Fibroblast of lung (primary cell): ENCODE results near the gene LENG8. TPM values are rescaled to one million over a fixed set of nuclear protein-coding genes. Genes with fewer than 3 reads are reported as not detected.

Experiments
- DNase-seq, 2 donors: peaks; one replicate each; pipeline versions ENCODE4 v3.0.0 to v3.0.0-alpha.2; 2010; ENCODE audit warnings: low read depth in 2 of 2
- H2AFZ ChIP-seq: 2 replicates; pipeline ENCODE4 v1.5.1; 2012; ENCODE audit warnings: low read length, control low read depth, inconsistent platforms
- H3K27ac ChIP-seq: 2 replicates; pipeline ENCODE4 v1.5.1; 2011; ENCODE audit warnings: low read length, control low read depth; ENCODE audit not compliant: insufficient read depth
- H3K27me3 ChIP-seq: 2 replicates; pipeline ENCODE4 v1.5.1; 2011; ENCODE audit warnings: mild to moderate bottlenecking, low read length; ENCODE audit not compliant: control insufficient read depth, insufficient read depth
- H3K36me3 ChIP-seq: 2 replicates; pipeline ENCODE4 v1.5.1; 2011; ENCODE audit warnings: low read length; ENCODE audit not compliant: control insufficient read depth, insufficient read depth
- H3K4me1 ChIP-seq: 2 replicates; pipeline ENCODE4 v1.5.1; 2011; ENCODE audit warnings: low read length; ENCODE audit not compliant: control insufficient read depth, insufficient read depth; ENCODE audit errors: extremely low read depth
- H3K4me2 ChIP-seq: 2 replicates; pipeline ENCODE4 v1.5.1; 2011; ENCODE audit warnings: low read length, control low read depth; ENCODE audit not compliant: insufficient read depth; ENCODE audit errors: extremely low read depth
- H3K4me3 ChIP-seq, 4 experiments: fragments of 200-600 bp in 1 of 4; sonication (generic) in 1 of 4; replicated peaks in 1 of 4; 2 replicates each; pipeline ENCODE4 v1.5.1; 2011 to 2016; ENCODE audit warnings: low read length in 4 of 4, low read depth in 3 of 4, mild to moderate bottlenecking in 3 of 4, control low read depth in 2 of 4, inconsistent platforms in 1 of 4, mixed read lengths in 1 of 4; ENCODE audit not compliant: insufficient read depth in 1 of 4; ENCODE audit errors: control extremely low read depth in 1 of 4
- H3K79me2 ChIP-seq: 2 replicates; pipeline ENCODE4 v1.5.1; 2012; ENCODE audit warnings: mild to moderate bottlenecking, low read length, inconsistent platforms; ENCODE audit not compliant: control insufficient read depth, insufficient read depth
- H3K9ac ChIP-seq: 2 replicates; pipeline ENCODE4 v1.5.1; 2011; ENCODE audit warnings: mild to moderate bottlenecking, low read length, control low read depth; ENCODE audit not compliant: insufficient read depth
- H3K9me3 ChIP-seq: 2 replicates; pipeline ENCODE4 v1.5.1; 2012; ENCODE audit warnings: low read depth, low read length; ENCODE audit not compliant: control insufficient read depth, insufficient read depth
- H4K20me1 ChIP-seq: 2 replicates; pipeline ENCODE4 v1.5.1; 2011; ENCODE audit warnings: low read length; ENCODE audit not compliant: control insufficient read depth, insufficient read depth; ENCODE audit errors: extremely low read depth
- CTCF ChIP-seq, 2 donors: IDR thresholded peaks in 1 of 2; conservative IDR thresholded peaks in 1 of 2; 1 replicate in 1 of 2; 2 replicates in 1 of 2; pipeline ENCODE4 v1.5.1; 2011 to 2012; ENCODE audit warnings: low read length in 2 of 2, control low read depth in 1 of 2, inconsistent platforms in 1 of 2, low read depth in 1 of 2, mild to moderate bottlenecking in 1 of 2
- EZH2 ChIP-seq: IDR thresholded peaks from 2 replicates; pipeline ENCODE4 v1.5.1; 2012; ENCODE audit warnings: low read length, control low read depth, mild to moderate bottlenecking; ENCODE audit errors: missing control alignments
- polyA plus RNA-seq, 2 donors: library from polyadenylated mRNA; depleted of rRNA in 1 of 2; stranded (reverse) in 1 of 2; unstranded in 1 of 2; fragments of >200 nt; gene quantifications; 2 replicates each; pipeline ENCODE4 v1.2.1, GENCODE V29; 2011 to 2012; ENCODE audit warnings: missing spikeins in 1 of 2
- total RNA-seq: library from RNA; depleted of rRNA; stranded (reverse); fragments of >200 nt; gene quantifications from 2 replicates; pipeline ENCODE4 v1.2.1, GENCODE V29; 2014

LENG8 gene
- total and polyA plus RNA-seq, 2 donors (not counting 1 experiment from before 2014, with no cell fraction given), result 12.7 to 32.4 TPM

GRCh38 chr19:54418030-54418929 lies 30.7 kb upstream of the LENG8 start:
- Histone ChIP-seq H2AFZ (peak overlapping the region; percentile 20), H3K4me1 (no peaks in the 10 kb centered on the region), H3K79me2 (no peaks in the 10 kb centered on the region), H3K9ac (no peak overlapping the region), H3K27me3 (peaks cover 12% of the 10 kb centered on the region), H3K27ac (no peak overlapping the region), H3K4me2 (no peak overlapping the region), H4K20me1 (no peaks in the 10 kb centered on the region), H3K36me3 (no peaks in the 10 kb centered on the region), H3K4me3 (no peak overlapping the region), H3K9me3 (no peaks in the 10 kb centered on the region)
- DNase-seq, result peak in 1 of 2 donors; percentile 22
- TF ChIP-seq CTCF (conservative IDR thresholded peaks at IDR 0.05 in 1 of 2, IDR thresholded peaks at IDR 0.05 in 1 of 2; ENCODE audit: low read depth in 1 of 2, low read length in 2 of 2) (no peak), EZH2 (no peak)

- H3K4me1 ChIP-seq, result no peaks in the 10 kb centered on the region
- no peak overlapping the region for H3K4me3 ChIP-seq
- TF ChIP-seq EZH2, result no peak
- no peak for TF ChIP-seq CTCF (conservative IDR thresholded peaks at IDR 0.05 in 1 of 2, IDR thresholded peaks at IDR 0.05 in 1 of 2; ENCODE audit: low read depth in 1 of 2, low read length in 2 of 2)
- DNase-seq, result no peak
- peaks cover 12% of the 10 kb centered on the region for H3K27me3 ChIP-seq
- H3K79me2 ChIP-seq, result no peaks in the 10 kb centered on the region
- H3K27ac ChIP-seq, result no peak overlapping the region
- H3K9me3 ChIP-seq, result no peaks in the 10 kb centered on the region
- no peak overlapping the region for H2AFZ ChIP-seq
- no peaks in the 10 kb centered on the region for H4K20me1 ChIP-seq
- H3K9ac ChIP-seq, result no peak overlapping the region
- no peaks in the 10 kb centered on the region for H3K36me3 ChIP-seq
- no peak overlapping the region for H3K4me2 ChIP-seq
These were observed 29.8 kb upstream of the LENG8 start for GRCh38 chr19:54418930-54419800.

GRCh38 chr19:54420068-54420382 lies 29.0 kb upstream of the LENG8 start:
- H3K27me3 ChIP-seq, result peaks cover 12% of the 10 kb centered on the region
- no peak overlapping the region for H3K4me2 ChIP-seq
- no peak overlapping the region for H3K9ac ChIP-seq
- no peaks in the 10 kb centered on the region for H3K4me1 ChIP-seq
- H3K36me3 ChIP-seq, result no peaks in the 10 kb centered on the region
- TF ChIP-seq EZH2 (no peak), CTCF (conservative IDR thresholded peaks at IDR 0.05 in 1 of 2, IDR thresholded peaks at IDR 0.05 in 1 of 2; ENCODE audit: low read depth in 1 of 2, low read length in 2 of 2) (no peak)
- no peaks in the 10 kb centered on the region for H3K9me3 ChIP-seq
- no peak overlapping the region for H3K27ac ChIP-seq
- no peak for DNase-seq
- no peak overlapping the region for H3K4me3 ChIP-seq
- no peaks in the 10 kb centered on the region for H3K79me2 ChIP-seq
- H2AFZ ChIP-seq, result no peak overlapping the region
- H4K20me1 ChIP-seq, result no peaks in the 10 kb centered on the region
